Endothelial cell (in vitro differentiated cells): ENCODE data around the gene CLDN5. TPM values are rescaled to one million over a fixed set of nuclear protein-coding genes. Genes with fewer than 3 reads are reported as not detected.

Experiments used
- DNase-seq: peaks from one replicate; pipeline ENCODE4 v3.0.0; 2021; ENCODE audit warnings: low spot score
- H3K27ac Mint-ChIP-seq: one replicate; pipeline ENCODE4 v1.8.0; 2021; ENCODE audit warnings: mixed read lengths, inconsistent platforms; ENCODE audit not compliant: unreplicated experiment
- H3K27me3 Mint-ChIP-seq: one replicate; pipeline ENCODE4 v1.8.0; 2021; ENCODE audit warnings: mild to moderate bottlenecking, moderate library complexity, mixed read lengths, inconsistent platforms; ENCODE audit not compliant: unreplicated experiment
- H3K36me3 Mint-ChIP-seq: one replicate; pipeline ENCODE4 v1.8.0; 2021; ENCODE audit warnings: mild to moderate bottlenecking, low read depth, mixed read lengths, inconsistent platforms; ENCODE audit not compliant: unreplicated experiment
- H3K4me1 Mint-ChIP-seq: one replicate; pipeline ENCODE4 v1.8.0; 2021; ENCODE audit warnings: mild to moderate bottlenecking, mixed read lengths, inconsistent platforms; ENCODE audit not compliant: unreplicated experiment
- H3K4me3 Mint-ChIP-seq: one replicate; pipeline ENCODE4 v1.8.0; 2021; ENCODE audit warnings: mild to moderate bottlenecking, mixed read lengths, inconsistent platforms; ENCODE audit not compliant: unreplicated experiment
- H3K9me3 Mint-ChIP-seq: one replicate; pipeline ENCODE4 v1.8.0; 2021; ENCODE audit warnings: mixed read lengths, inconsistent platforms; ENCODE audit not compliant: unreplicated experiment
- CTCF ChIP-seq: fragments of 200-600 bp; sonication (generic); IDR thresholded peaks from one replicate; pipeline ENCODE4 v1.5.0; 2021; ENCODE audit warnings: antibody characterized with exemption; ENCODE audit not compliant: unreplicated experiment
- total RNA-seq: library from RNA; stranded (reverse); fragmentation: NEBNext Ultra II Directional; extraction: Animal tissue kit (Norgen Biotek cat#: 25700); gene quantifications from one replicate; pipeline ENCODE4 v1.2.1, GENCODE V29; 2021; ENCODE audit not compliant: unreplicated experiment

CLDN5 gene
- total RNA-seq, 1 donor from 2014 or later, result 108 TPM

GRCh38 chr22:19480173-19480568 lies 44.0 kb downstream of the CLDN5 start:
- peaks cover 12% of the 10 kb centered on the region for H3K36me3 Mint-ChIP-seq
- DNase-seq, result no peak
- peaks cover 3% of the 10 kb centered on the region for H3K27me3 Mint-ChIP-seq
- no peaks in the 10 kb centered on the region for H3K9me3 Mint-ChIP-seq
- TF ChIP-seq CTCF, result no peak
- peaks cover 25% of the 10 kb centered on the region for H3K4me1 Mint-ChIP-seq
- peak overlapping the region; percentile 52 for H3K27ac Mint-ChIP-seq
- H3K4me3 Mint-ChIP-seq, result peak overlapping the region; percentile 90

GRCh38 chr22:19479355-19480172 lies 44.6 kb downstream of the CLDN5 start, which contains the start of gene CDC45:
CDC45 (plus strand) TSS chr22:19479920; CDS start chr22:19479969, 49 bp downstream.
- Mint-ChIP-seq H3K27ac (peak within 1 kb of the TSS; percentile 99), H3K27me3 (peaks cover 3% of the 10 kb centered on the region), H3K4me3 (peak within 1 kb of the TSS; percentile 90), H3K9me3 (no peaks in the 10 kb centered on the region), H3K4me1 (peaks cover 25% of the 10 kb centered on the region), H3K36me3 (peaks cover 12% of the 10 kb centered on the region)
- DNase-seq, result peak; percentile 89
- TF ChIP-seq CTCF, result no peak

- peak within 1 kb of the TSS; percentile 99 for H3K27ac Mint-ChIP-seq
- H3K36me3 Mint-ChIP-seq, result peaks cover 15% of the 10 kb centered on the region
- peaks cover 3% of the 10 kb centered on the region for H3K27me3 Mint-ChIP-seq
- no peaks in the 10 kb centered on the region for H3K9me3 Mint-ChIP-seq
- peak within 1 kb of the TSS; percentile 90 for H3K4me3 Mint-ChIP-seq
- DNase-seq, result peak; percentile 74
- no peak for TF ChIP-seq CTCF
- H3K4me1 Mint-ChIP-seq, result peaks cover 25% of the 10 kb centered on the region
These were observed 45.3 kb downstream of the CLDN5 start, which contains the start of gene UFD1 for GRCh38 chr22:19478901-19479354. UFD1 (minus strand) TSS chr22:19479193; CDS start chr22:19479085, 108 bp downstream.

- DNase-seq, result no peak
- Mint-ChIP-seq H3K4me1 (peaks cover 25% of the 10 kb centered on the region), H3K27ac (peak overlapping the region; percentile 45), H3K27me3 (peaks cover 4% of the 10 kb centered on the region), H3K4me3 (peak overlapping the region; percentile 90), H3K36me3 (peaks cover 16% of the 10 kb centered on the region), H3K9me3 (no peaks in the 10 kb centered on the region)
- TF ChIP-seq CTCF, result no peak
These were observed 45.9 kb downstream of the CLDN5 start for GRCh38 chr22:19478045-19478900.
